Activated CD4-positive, CD25-positive, alpha-beta regulatory T cell treated with anti-CD3 and anti-CD28 coated beads, Interleukin-2, amount 50 U/mL, for 16 hours (primary cell): ENCODE data around the gene NELL1.

Source experiments
- DNase-seq: peaks from one replicate; pipeline ENCODE4 v3.0.0-alpha.2; 2020; ENCODE audit warnings: low read depth, low spot score

NELL1 gene

DNA sequence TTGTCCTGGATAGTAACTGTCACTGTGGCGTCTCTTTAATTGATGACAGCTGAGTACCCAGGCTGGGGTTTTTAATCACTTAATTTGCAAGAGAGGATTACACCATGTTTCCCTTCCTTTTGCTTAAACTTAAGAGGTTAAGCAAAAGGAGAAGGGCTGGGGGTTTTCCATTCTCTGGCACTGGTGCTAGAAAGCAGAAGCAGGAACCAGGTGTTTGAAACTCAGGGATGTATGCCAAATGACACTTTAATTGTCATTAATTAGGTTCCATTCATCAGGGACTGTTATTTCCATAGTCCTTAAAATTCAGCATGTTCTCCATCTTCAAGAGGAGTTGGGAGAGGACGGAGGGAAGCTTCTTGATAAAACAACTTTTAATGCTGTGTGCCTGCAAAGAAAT is 746.2 kb downstream of the NELL1 start:
- no peak for DNase-seq

DNA sequence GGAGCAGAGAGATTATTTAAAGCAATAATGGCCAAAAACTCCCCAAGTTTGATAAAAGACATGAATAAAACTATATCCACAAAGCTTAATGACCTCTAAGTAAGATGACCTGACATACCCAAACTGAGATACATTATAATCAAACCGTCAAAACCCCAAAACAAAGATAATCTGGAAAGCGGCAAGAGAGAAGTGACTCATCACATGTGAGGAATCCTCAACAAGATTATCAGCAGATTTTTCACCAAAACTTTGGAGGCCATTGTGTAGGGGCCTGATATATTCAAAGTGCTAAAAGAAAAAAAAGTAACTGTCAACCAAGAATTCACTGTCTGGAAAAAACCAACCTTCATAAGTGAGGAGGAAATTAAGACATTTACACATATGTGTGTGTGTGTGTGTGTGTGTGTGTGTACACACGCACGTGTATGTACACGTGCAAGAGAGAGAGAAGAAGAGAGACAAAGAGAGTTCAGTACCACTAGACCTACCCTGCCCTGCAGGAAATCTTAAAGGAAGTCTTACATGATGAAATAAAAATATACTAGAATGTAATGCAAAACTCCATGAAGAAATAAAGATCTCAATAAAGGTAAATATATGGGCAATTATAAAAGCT is 752.4 kb downstream of the NELL1 start:
- no peak for DNase-seq

DNA sequence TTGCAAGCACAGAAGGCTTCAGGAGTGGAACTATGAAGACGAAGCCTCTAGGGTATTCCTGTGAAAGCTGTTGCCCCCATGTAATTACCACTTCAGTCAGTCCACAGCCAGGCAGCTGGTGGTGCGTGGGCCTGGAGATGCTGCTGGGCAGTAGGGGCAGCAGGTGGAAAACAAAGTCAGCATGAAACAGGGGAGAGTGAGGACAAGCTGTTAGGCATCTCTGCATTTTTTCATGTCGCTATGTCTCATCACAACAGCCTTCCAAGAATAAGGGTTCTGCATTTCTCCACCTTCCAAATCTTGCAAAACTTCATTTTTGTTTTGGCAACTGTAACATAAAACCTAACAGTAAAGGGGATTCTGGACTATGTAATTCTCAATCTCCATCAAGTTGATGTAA is 757.5 kb downstream of the NELL1 start:
- DNase-seq, result no peak

DNA sequence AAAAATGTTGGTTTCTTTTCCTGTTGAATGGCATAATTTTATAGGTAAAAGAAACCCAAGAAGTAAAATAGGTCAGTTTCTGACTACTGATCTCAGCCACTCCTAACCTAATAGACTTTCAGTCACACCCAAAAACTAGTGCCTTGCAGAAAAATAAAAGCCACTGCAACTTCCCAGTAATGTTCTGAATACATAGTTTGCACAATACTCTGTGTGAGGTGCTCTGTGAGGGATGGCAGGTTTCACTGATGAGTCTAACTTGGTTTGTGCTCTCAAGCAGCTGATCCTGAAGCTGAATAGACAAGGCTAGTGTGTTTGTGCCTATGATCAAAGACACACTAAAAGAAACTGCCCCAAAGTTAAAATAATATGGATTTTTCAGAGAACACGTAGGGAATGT is 758.3 kb downstream of the NELL1 start:
- DNase-seq, result no peak

DNA sequence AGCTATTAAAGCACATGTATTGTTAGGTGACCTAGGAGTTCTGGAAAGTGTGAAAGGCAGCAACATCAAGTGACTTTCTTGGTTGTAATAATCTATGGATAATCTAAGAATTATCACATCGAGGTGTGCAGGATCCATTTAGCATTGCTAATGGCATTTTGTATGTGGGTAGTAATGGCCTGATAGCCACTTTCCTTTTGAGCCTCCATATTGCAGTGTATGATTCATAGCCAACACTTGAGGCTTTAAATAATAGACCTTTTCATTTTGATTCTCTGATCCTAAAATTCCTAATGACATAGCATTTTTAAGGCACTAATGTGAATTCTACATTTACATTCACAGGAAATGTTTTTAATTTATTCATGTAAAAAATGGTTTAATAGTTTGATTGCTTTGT is 759.4 kb downstream of the NELL1 start:
- DNase-seq, result no peak

DNA sequence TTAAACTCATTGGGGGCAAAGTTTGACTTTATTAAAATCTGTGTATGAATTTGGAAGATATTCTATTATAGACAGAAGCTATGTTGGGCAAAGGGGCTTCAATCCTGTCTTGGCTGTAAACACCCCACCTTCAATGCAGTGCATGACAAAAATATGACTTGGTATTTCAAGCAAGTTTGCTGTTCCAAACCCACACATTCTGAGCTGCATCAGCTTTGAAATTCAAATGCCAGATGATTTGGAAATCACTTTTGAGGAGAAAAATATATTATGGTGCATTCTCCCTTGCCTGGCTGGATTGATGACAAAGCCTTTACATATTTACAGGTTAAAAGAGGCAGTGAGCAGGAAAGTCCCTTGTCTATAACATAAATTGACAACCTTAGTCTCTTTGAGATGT is 760.0 kb downstream of the NELL1 start:
- no peak for DNase-seq

DNA sequence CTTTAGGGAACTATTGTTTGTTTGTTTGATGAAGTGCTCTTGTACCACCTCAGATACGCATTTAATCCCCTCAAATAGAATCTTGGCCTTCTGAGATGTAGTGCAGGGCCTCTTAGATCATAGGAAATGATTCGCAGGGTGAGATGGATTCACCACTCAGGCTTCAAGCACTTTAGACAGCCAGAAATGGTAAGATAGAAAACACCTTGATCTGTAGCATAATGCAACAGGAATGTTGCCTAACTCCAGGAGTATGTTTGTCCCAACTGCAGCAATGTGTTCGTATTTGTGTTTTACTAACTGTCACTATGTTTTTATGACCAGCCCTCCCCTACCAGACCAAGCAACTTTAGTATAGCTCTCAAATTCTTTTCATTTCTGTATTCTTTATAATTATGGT is 761.2 kb downstream of the NELL1 start:
- DNase-seq, result no peak

DNA sequence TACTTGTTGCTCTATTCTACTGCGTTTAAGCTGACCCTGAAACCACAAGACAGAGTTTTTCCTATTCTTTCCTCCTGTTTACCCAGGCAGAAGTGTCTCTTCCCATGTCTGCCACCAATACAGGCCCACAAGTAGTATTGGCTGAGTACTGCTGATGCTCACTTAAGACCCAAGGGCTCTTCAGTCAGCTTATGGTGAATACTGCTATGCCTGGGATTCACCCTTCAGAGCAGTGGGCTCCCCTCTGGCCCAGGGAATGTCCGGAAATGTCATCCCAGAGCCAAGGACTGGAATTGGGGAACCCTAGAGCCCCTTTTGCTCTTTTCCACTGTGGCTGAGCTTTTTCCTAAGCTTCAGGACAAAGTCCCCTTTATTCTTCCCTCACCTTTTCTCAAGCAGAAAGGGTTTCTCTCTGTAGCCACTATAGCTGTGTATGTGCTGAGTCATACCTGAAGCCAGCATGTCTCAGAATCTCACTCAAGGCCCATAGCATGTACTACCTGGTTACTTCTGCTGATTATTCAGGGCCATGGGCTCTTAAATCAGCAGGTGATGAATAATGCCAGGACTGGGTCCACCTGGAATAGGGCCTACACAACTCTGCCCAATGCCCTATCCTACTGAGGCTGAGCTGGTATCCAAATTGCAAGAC is 777.7 kb downstream of the NELL1 start:
- DNase-seq, result no peak

DNA sequence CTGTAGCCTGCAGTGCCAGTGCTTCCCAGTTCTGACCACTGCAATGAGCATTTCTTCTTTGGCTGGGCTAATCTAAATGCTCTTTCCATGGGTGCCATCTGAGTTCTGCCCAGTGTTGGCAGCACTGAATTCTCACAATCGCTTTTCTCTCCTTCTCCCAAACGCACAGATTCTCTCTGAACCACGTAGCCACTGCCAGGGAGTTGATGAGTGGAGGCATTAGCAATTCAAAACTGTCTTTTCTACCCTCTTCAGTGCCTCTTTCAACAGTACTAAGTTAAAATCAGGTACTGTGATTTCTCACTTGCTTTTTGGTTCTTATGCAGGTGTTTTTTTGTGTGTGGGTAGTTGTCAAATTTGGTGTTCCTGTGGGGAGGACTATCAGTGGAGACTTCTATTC is 778.5 kb downstream of the NELL1 start:
- no peak for DNase-seq

DNA sequence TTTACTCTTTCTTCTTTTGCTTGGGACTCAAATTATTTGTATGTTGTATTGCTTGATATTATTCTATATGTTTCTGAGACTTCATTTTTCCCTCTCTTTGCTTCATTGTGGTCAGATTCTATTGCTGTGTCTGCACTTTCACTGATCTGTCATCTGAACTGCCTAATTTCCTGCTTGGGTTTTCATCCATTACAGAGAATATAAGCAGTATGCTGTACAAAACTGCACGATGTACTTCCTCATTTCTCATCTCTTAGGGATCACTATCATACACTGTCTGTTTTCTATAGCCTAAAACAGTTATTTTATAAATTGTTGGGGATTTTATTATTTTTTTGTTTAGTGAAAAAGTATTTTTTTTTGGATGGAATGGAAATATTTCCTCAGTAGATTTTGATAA is 786.8 kb downstream of the NELL1 start:
- DNase-seq, result no peak

DNA sequence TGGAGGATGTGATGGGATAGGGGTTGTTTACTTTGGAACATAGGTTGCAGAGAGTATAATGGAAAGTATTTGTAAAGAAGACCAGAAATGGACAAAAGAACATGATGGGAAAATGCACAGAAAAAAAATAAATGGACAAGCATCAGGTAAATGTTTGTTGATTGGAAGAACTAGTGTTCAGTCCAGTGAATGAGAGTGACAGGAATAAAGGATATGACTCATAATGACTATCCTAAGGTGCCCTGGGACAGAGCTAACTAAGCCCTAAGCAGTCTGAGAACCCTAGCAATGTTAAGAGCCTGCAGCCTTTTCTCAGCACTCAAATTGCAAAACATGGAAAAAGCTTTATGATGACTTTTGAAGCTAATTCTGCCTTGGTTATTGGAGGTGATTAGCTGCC is 790.7 kb downstream of the NELL1 start:
- no peak for DNase-seq

DNA sequence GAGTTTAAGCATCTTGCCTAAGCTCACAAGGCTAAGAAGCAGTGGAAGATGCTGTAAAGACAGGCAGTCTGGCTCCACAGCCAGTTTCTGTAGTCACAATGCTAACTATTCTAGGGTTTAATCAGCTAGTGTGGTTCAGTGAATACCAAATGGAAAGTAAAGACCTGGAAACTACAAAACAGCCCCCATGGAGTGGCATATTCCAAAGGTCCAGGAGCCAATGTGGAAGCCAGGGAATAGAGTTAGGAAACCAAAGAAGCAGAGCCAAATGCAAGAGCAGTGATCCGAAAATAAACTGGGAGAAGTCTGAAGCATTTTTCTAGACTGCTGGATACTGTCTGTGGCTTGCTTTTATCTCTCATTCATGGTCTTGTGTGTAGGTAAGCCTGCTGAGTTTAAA is 792.3 kb downstream of the NELL1 start:
- no peak for DNase-seq

DNA sequence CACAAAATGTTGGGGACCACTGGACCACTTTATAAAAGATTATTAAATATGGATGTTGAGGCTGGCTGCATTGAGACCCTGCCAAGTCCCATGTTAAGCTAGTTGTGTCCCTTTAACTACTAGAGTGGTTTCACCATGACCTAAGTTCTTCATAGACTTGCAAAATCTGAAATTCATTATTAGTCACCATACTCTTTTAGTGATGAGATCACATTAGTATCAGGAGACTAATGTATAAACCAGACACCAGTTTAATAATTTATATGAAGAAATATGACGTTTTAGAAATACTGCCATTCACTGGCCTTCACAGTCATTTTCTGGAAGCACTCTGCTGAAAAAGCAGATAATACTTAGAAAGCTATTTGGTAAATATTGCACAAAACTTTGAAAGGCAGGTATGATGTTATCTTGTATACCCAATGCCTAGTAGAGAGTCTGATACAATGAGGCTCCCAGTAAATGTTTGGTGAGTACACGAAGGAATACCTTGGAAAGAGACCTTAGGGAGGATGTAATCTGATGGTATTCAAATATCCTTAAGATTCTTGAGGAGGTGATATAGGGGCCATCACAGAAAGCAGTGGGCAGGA is 795.3 kb downstream of the NELL1 start:
- no peak for DNase-seq

DNA sequence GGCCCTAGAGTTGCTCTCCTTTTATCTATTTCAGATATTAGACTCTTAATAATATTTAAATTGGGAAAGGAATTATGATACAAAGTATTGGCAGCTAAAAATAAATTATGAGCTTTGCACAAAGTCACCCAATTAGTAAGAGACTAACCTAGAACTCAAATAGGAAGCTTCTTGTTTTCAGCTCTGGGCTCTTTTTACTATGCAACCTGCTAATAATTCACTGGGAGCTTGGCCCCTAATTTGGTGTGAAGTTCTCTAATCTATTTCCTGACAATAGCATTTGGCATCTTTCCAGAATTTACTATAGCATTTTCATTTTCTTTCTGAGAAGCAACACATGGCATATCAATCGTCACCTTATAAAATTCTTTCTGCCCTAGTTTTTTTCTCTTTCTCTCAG is 795.8 kb downstream of the NELL1 start:
- DNase-seq, result no peak

DNA sequence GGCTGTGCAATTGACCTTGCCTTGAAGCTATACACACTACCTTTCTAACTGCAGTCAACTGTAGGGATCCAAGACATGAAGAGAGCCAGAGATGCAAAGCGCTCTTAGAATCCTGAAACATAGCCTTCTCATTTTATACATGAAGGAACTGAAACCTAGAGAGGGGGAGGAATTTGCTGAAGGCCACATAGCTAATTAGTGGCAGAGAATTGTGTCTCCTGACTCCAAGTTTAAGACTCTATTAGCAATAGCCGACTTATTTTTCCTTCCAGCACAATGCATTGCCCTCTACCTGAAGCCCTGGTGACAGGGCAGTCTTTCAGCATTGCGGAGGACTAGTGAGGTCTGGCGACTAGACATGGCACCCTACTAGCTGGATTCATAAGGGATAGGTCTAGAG is 796.5 kb downstream of the NELL1 start:
- DNase-seq, result no peak

DNA sequence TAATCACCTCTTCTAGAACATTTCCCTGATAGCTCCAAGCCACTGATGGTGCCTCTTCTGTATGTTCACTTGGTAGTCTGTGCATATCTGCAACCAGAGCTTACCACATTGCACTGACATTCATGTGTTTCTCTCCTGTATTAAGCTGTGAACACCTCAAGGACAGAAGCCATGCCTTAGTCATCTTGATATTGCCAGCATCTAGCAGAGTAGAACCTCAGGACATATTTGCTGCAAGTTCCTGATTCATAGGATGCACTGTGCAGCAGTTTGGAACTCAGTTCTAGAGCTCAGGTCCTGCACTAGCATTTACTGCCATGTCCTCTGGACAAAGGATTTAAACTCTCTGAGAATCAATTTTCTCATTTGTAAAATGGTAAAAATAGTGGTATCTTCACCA is 801.1 kb downstream of the NELL1 start:
- DNase-seq, result no peak

DNA sequence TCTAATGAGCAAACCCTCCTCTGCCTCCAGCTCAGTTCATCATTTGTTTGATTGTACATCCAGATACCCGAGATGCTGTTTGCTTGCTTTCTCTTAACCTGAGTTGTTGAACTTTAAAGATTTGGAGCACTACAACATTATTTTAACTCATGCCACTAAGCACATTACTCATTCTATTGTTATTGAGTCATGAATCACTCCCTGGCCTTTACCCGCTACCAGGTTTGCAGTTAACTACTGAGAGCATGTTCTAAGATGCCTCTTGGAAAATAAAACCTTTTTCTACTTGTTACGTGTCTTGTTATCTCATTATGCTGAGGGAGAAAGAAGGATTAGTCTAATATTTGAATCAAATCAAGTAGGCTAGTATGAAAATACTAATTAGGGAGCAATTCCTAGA is 802.9 kb downstream of the NELL1 start:
- DNase-seq, result no peak

DNA sequence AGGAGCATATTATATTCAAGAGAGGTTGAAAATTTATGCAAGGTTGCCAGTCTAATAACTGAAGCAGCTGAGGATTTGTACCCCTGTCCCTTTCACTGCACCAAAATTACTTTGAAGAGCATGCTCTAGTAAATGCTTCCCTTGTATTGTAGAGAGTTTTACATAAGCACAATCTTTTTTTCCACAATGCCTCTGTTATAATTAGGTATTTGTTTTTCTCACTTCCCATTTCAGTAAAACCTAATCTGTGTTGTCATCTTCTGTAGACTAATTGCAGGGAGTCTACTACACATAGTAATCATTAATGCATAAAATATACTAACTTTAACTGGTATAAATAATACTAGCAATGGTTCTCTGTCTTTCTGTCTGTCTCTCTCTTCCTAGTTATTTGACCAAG is 805.1 kb downstream of the NELL1 start:
- DNase-seq, result no peak

DNA sequence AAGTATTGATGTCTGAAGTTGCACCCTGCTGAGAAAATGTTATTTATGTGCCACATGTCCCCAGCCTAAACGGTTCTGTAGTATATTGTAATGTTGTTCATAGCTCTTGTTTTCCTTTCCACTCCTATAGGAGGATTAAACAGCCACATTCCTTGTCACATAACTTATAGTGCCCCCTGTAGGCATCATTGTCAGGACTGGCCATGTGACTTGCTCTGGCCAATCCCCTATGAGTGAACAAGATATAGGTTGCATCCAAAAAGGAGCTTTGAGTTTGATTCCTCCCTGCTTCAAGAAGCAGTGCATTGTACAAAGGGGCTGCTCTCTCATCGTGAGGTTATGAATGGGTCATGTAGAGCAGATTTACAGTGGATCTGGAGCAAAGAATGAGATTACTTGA is 805.9 kb downstream of the NELL1 start:
- no peak for DNase-seq

DNA sequence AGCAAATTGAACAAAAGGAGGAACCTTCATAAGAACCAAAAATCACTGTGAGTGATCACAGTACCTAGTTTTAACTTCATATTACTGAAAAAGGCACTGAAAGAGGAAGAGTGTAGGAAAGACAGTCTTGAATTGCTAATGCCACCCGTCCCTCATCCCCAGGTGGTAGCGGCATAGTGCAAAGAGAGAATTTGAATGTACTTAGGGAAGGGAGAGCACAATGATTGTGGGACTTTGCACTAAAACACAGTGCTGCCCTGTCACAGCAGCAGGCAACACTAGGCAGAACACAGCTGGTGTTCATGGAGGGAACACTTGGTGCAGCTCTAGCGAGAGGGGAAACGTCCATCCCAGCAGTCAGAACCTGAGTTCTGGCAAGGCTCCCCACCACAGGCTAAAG is 807.2 kb downstream of the NELL1 start:
- no peak for DNase-seq

DNA sequence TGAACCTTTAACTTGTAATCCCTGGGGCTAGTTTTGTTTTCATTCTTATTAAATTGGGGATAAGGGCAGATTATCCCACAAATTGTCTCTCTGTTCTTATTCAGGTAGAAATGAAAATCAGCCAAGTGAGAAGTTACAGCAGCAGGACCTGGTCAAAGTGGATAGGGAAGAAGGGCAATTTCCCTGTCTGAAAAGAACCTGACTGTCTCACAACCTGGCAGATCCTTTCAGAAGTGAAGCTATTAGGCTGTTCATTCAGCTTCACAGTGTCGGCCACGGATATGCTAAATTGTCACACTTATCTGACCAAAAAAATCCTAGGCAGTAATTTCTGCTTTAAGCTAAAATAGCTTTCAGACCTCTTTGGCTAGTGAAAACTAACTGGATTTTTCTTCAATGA is 810.9 kb downstream of the NELL1 start:
- no peak for DNase-seq

DNA sequence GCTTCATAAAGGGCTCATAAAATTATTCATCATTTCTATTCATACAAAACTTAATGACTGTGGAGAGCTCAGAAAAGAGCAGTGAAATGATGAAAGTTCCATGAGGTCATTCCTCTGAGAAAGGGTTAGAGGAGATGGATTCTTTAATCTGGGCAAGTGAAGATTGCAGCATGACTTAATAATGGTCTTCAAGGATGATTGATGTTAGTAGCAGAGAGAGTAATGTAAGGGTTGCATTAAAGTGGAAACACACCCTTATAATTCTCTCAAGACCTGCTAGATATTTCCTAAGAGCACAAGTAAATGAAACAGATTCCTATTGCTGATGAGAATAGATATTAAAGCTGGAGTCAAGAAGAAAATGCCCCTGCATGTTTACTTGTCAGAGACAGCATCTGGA is 811.9 kb downstream of the NELL1 start:
- DNase-seq, result no peak

DNA sequence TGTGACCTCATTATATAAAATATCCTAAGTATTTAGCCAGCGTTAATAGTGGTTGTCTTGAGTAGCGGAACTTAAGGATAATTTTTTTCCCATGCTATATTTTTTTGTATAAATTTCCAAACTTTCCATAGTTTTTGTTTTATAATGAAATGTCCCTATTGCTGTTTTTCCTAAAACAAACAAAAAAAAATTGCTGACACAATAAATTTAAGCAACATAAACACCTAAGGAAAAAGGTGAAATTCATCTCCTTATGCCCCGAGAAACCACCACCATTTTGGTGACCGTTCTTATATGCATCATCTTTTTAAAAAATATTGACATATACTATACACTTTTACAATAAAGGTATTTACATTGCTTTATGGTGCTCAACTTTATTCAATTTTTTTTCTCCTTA is 814.7 kb downstream of the NELL1 start:
- DNase-seq, result no peak

DNA sequence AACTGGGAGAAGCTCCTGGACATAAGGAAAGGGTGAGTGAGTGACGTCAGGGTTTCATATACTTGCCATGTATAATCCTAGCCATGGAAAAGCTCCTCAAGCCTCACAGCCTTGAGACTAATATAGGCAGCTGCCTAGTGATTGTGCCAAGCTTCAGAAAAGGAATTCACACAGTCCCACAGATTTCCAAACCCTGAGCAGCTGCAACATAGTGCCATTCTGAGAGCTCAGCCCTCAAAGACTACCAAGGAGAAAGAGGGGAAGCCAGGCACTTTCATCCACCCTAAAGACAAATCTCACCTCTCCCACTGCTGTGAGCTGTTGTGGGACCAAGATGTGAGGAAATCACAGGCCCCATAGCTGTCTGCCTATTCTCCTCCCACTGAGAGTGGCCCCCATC is 815.6 kb downstream of the NELL1 start:
- no peak for DNase-seq
